Panc1 (cell line): ENCODE measurements around the gene GRIK5. TPM values are rescaled to one million over a fixed set of nuclear protein-coding genes. Genes with fewer than 3 reads are reported as not detected.

Experiments used
- ATAC-seq: fragments of 200-7000 bp; cut with Tn5 transposase; 2 replicates; pipeline ENCODE4 v1.9.1; 2020; ENCODE audit warnings: mild to moderate bottlenecking, moderate library complexity
- BruUV-seq: library from RNA; stranded (reverse); fragments of 400-500 nt; replicated peaks from 2 replicates; lab custom pipeline; 2021; lab: Mats Ljungman, UMichigan
- CTCF ChIA-PET: fragments of 300-600 bp; sonication (Branson Sonifier 250); formaldehyde crosslinking; loops from one replicate; lab custom pipeline; 2022; ENCODE audit warnings: antibody characterized with exemption; lab: Charles Lee
- POLR2A ChIA-PET: fragments of 300-600 bp; sonication (Branson Sonifier 250); formaldehyde crosslinking; loops from one replicate; lab custom pipeline; 2022; ENCODE audit warnings: antibody characterized with exemption; lab: Charles Lee
- DNase-seq: peaks from one replicate; pipeline ENCODE4 v3.0.0-alpha.2; 2010; ENCODE audit warnings: low read depth, low spot score
- H3K27ac ChIP-seq: 2 replicates; pipeline ENCODE4 v1.5.1; 2011; ENCODE audit warnings: mild to moderate bottlenecking, low read length, inconsistent platforms
- H3K27me3 ChIP-seq: fragments of 200-500 bp; sonication (Bioruptor generic); 2 replicates; pipeline ENCODE4 v1.6.0; 2014; ENCODE audit warnings: low read length, inconsistent platforms; ENCODE audit not compliant: control insufficient read depth, insufficient read depth
- H3K36me3 ChIP-seq: fragments of 200-500 bp; sonication (Bioruptor generic); 2 replicates; pipeline ENCODE4 v1.5.1; 2014; ENCODE audit warnings: inconsistent platforms, mild to moderate bottlenecking, low read length, moderate library complexity; ENCODE audit not compliant: control insufficient read depth, insufficient read depth
- H3K4me1 ChIP-seq: 2 replicates; pipeline ENCODE4 v1.5.1; 2011; ENCODE audit warnings: inconsistent platforms, mild to moderate bottlenecking, low read length, moderate library complexity; ENCODE audit not compliant: control insufficient read depth, insufficient read depth
- H3K4me3 ChIP-seq, 2 experiments: 2 replicates each; pipeline ENCODE4 v1.5.1; 2011 to 2012; ENCODE audit warnings: low read depth in 2 of 2, low read length in 2 of 2, mild to moderate bottlenecking in 2 of 2, inconsistent platforms in 1 of 2, moderate library complexity in 1 of 2
- H3K9me3 ChIP-seq: fragments of 200-500 bp; sonication (Bioruptor generic); 2 replicates; pipeline ENCODE4 v1.5.1; 2014; ENCODE audit warnings: low read depth, mild to moderate bottlenecking, inconsistent platforms, low read length, moderate library complexity; ENCODE audit not compliant: control insufficient read depth, insufficient read depth
- POLR2AphosphoS5 ChIP-seq: IDR thresholded peaks from 2 replicates; pipeline ENCODE4 v1.6.1; 2012; ENCODE audit warnings: mild to moderate bottlenecking, low read depth, low read length, moderate library complexity
- SIN3A ChIP-seq: IDR thresholded peaks from 2 replicates; pipeline ENCODE4 v1.6.1; 2012; ENCODE audit warnings: low read depth, mild to moderate bottlenecking, low read length, moderate library complexity, borderline replicate concordance; ENCODE audit not compliant: insufficient read depth
- TCF7L2 ChIP-seq: IDR thresholded peaks from 2 replicates; pipeline ENCODE4 v1.6.1; 2011; ENCODE audit warnings: mild to moderate bottlenecking, low read depth, low read length, inconsistent platforms
- in situ Hi-C: cut with HindIII; loops from 2 replicates; pipeline ENCODE4 v1.10.0; 2016; ENCODE audit warnings: low sequenced_read_pairs, low pct_unique_long_range_greater_than_20kb
- intact Hi-C: fragments of 100-400 bp; cut with micrococcal nuclease; formaldehyde crosslinking; loops from one replicate; pipeline ENCODE4 v1.10.0; 2022; ENCODE audit not compliant: unreplicated experiment
- total RNA-seq: library from RNA; stranded (reverse); gene quantifications from one replicate; pipeline ENCODE4 v1.2.1, GENCODE V29; 2021; ENCODE audit not compliant: unreplicated experiment
- TF ChIP-seq, protein P1 (sequence below): fragments of 450-650 bp; IDR thresholded peaks from 2 replicates; pipeline ENCODE4 v1.5.1; 2017; ENCODE audit warnings: mild to moderate bottlenecking
- TF ChIP-seq, protein P2 (sequence below), 2 experiments: IDR thresholded peaks; 2 replicates each; pipeline ENCODE4 v1.6.1; 2011 to 2012; ENCODE audit warnings: low read depth in 2 of 2, control low read depth in 1 of 2, low read length in 1 of 2, mild to moderate bottlenecking in 1 of 2, moderate library complexity in 1 of 2; ENCODE audit not compliant: insufficient read depth in 1 of 2

GRIK5 gene
- total RNA-seq, 1 experiment from 2014 or later: 0.62 TPM

DNA sequence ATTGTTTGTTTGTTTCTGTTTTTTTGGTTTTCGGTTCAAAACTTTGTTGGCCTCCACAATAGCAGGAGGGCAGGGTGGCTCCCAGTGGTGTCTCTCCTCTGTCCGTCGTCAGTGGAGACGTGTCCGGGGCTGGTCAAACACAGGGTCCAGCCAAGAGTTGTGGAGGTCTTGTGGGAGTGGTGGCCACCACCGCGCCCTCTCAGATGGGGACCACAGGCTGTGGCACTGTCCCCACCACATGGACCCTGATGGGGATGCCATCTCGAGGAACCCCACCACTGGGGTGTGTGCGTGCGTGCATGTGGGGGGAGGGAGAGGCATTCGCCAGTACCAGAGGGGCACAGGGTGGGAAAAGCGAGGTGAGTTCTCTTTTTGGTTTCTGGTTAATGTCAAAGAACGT, 19.8 kb upstream of the GRIK5 start:
- intact Hi-C loops: no loop called here
- in situ Hi-C loops: no loop called here

DNA sequence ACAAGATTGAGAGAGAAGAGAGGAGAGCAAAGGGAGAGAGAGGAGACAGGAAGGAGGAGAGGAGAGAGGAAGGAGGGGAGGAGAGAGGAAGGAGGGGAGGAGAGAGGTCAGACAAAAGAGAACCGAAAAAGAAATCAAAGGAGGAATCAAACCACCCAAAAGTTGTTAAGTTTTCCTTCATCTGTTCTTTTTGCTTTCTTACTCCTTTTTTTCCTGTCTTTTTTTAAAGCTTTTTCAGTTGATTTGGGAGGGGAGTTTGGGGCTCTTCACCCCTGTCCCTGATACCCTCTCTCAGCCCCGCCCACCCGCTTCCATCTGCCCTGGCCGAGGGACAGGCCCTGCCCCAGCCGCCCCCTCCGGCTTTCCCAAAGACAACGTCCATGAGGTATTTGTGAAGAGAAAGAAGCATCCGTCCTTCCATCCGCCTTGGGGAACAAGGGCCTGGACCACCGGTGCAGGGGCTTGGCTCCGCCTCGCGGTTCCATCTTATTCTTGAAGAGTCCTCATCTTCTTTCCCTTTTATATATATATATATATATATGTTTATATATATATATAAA, 19.3 kb upstream of the GRIK5 start:
- Histone ChIP-seq H3K9me3 (no peaks in the 10 kb centered on the region), H3K27me3 (no peaks in the 10 kb centered on the region), H3K36me3 (no peaks in the 10 kb centered on the region), H3K4me3 (no peak overlapping the region), H3K4me1 (peaks cover 3% of the 10 kb centered on the region; the same call in 1 of the 2 replicates), H3K27ac (0 out of 2 replicates have a peak overlapping the region, but pooled peaks have one; percentile 40)
- intact Hi-C loops (no loop called here), in situ Hi-C loops (no loop called here)
- CTCF ChIA-PET: interaction anchor here (1.0 kb wide), 1 partner anchor 88 kb away, joined by 3 read pairs; no protein-coding TSS in a partner anchor
- POLR2A ChIA-PET: no interaction called here
- TF ChIP-seq, protein P1, sequence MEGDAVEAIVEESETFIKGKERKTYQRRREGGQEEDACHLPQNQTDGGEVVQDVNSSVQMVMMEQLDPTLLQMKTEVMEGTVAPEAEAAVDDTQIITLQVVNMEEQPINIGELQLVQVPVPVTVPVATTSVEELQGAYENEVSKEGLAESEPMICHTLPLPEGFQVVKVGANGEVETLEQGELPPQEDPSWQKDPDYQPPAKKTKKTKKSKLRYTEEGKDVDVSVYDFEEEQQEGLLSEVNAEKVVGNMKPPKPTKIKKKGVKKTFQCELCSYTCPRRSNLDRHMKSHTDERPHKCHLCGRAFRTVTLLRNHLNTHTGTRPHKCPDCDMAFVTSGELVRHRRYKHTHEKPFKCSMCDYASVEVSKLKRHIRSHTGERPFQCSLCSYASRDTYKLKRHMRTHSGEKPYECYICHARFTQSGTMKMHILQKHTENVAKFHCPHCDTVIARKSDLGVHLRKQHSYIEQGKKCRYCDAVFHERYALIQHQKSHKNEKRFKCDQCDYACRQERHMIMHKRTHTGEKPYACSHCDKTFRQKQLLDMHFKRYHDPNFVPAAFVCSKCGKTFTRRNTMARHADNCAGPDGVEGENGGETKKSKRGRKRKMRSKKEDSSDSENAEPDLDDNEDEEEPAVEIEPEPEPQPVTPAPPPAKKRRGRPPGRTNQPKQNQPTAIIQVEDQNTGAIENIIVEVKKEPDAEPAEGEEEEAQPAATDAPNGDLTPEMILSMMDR: no peak
- TF ChIP-seq POLR2AphosphoS5 (no peak), TCF7L2 (no peak), SIN3A (no peak)
- TF ChIP-seq, protein P2, sequence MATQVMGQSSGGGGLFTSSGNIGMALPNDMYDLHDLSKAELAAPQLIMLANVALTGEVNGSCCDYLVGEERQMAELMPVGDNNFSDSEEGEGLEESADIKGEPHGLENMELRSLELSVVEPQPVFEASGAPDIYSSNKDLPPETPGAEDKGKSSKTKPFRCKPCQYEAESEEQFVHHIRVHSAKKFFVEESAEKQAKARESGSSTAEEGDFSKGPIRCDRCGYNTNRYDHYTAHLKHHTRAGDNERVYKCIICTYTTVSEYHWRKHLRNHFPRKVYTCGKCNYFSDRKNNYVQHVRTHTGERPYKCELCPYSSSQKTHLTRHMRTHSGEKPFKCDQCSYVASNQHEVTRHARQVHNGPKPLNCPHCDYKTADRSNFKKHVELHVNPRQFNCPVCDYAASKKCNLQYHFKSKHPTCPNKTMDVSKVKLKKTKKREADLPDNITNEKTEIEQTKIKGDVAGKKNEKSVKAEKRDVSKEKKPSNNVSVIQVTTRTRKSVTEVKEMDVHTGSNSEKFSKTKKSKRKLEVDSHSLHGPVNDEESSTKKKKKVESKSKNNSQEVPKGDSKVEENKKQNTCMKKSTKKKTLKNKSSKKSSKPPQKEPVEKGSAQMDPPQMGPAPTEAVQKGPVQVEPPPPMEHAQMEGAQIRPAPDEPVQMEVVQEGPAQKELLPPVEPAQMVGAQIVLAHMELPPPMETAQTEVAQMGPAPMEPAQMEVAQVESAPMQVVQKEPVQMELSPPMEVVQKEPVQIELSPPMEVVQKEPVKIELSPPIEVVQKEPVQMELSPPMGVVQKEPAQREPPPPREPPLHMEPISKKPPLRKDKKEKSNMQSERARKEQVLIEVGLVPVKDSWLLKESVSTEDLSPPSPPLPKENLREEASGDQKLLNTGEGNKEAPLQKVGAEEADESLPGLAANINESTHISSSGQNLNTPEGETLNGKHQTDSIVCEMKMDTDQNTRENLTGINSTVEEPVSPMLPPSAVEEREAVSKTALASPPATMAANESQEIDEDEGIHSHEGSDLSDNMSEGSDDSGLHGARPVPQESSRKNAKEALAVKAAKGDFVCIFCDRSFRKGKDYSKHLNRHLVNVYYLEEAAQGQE (IDR thresholded peaks at IDR 0.05; ENCODE audit: insufficient read depth in 1 of 2, low read depth in 2 of 2, low read length in 1 of 2): no peak
- ATAC-seq: no peak
- no TSS peak for BruUV-seq
- DNase-seq: no peak

More for the DNA sequence above, 19.8 kb upstream of the GRIK5 start:
- POLR2A ChIA-PET: interaction anchor here (0.5 kb wide), 1 partner anchor 169 kb away, joined by 9 read pairs; no protein-coding TSS in a partner anchor
- no peak overlapping the region for H3K4me3 ChIP-seq
- no peaks in the 10 kb centered on the region for H3K27me3 ChIP-seq
- H3K27ac ChIP-seq: no peak overlapping the region
- CTCF ChIA-PET: interaction anchor here (1.0 kb wide), 1 partner anchor 87 kb away, joined by 3 read pairs; no protein-coding TSS in a partner anchor
- no peak for TF ChIP-seq TCF7L2
- no peaks in the 10 kb centered on the region for H3K36me3 ChIP-seq
- no peaks in the 10 kb centered on the region for H3K9me3 ChIP-seq
- ATAC-seq (no peak), DNase-seq (no peak)
- peaks cover 3% of the 10 kb centered on the region; the same call in 1 of the 2 replicates for H3K4me1 ChIP-seq
- no TSS peak for BruUV-seq
